K562 (cell line): Measurements from ENCODE around the gene MLIP. TPM values are rescaled to one million over a fixed set of nuclear protein-coding genes. Genes with fewer than 3 reads are reported as not detected.

Source experiments
- ATAC-seq: fragments of 200-7000 bp; cut with Tn5 transposase; 3 replicates; pipeline ENCODE4 v1.9.1; 2020; ENCODE audit warnings: moderate library complexity
- BruUV-seq: library from RNA; stranded (reverse); fragments of 400-500 nt; replicated peaks from 2 replicates; lab custom pipeline; 2021; lab: Mats Ljungman, UMichigan
- CTCF ChIA-PET: fragments of 300-600 bp; formaldehyde crosslinking; extraction: SDS; loops from one replicate; lab custom pipeline; 2021; ENCODE audit warnings: low intra/inter-chr PET ratio; lab: Yijun Ruan, JAX
- POLR2A ChIA-PET: fragments of 300-600, 350-650 bp; sonication (Branson Sonifier 250); formaldehyde crosslinking; extraction: SDS; loops from one replicate; lab custom pipeline; 2021; ENCODE audit warnings: antibody characterized with exemption, inconsistent platforms; lab: Yijun Ruan, JAX
- DNase-seq, 4 experiments: peaks; one replicate each; pipeline versions ENCODE4 v3.0.0 to v3.0.0-alpha.2; 2011 to 2018; ENCODE audit warnings: low spot score in 3 of 4, mixed read lengths in 3 of 4; ENCODE audit errors: extremely low read depth in 1 of 4
- FAIRE-seq: peaks from 2 replicates; lab custom pipeline; 2011; peaks lifted over from hg19 to GRCh38; lab: Jason Lieb, UNC
- H2AFZ ChIP-seq: 2 replicates; pipeline ENCODE4 v1.6.0; 2011; ENCODE audit warnings: low read depth, low read length, control low read depth, inconsistent platforms
- H3K27ac ChIP-seq: fragments of 200-600 bp; 3 replicates; pipeline ENCODE4 v1.8.0; 2011; ENCODE audit warnings: low read depth, mild to moderate bottlenecking, control low read depth, inconsistent platforms, low read length, moderate library complexity, mixed read lengths; ENCODE audit errors: extremely low read depth
- H3K27me3 ChIP-seq, 2 experiments: fragments of 300-600 bp in 1 of 2; 2 replicates in 1 of 2; 3 replicates in 1 of 2; pipeline versions ENCODE4 v1.6.0 to v1.8.0; 2011; ENCODE audit warnings: inconsistent platforms in 2 of 2, low read length in 2 of 2, mild to moderate bottlenecking in 1 of 2, mixed read lengths in 1 of 2, moderate library complexity in 1 of 2; ENCODE audit not compliant: control insufficient read depth in 2 of 2, insufficient read depth in 2 of 2
- H3K36me3 ChIP-seq: fragments of 300-600 bp; 3 replicates; pipeline ENCODE4 v1.8.0; 2011; ENCODE audit warnings: mild to moderate bottlenecking, low read length, inconsistent platforms; ENCODE audit not compliant: control insufficient read depth, insufficient read depth
- H3K4me1 ChIP-seq, 2 experiments: fragments of 200-600 bp in 1 of 2; replicated peaks in 1 of 2; 2 replicates in 1 of 2; 3 replicates in 1 of 2; pipeline versions ENCODE4 v1.5.1 to v1.8.0; 2011; ENCODE audit warnings: inconsistent platforms in 2 of 2, low read length in 2 of 2, mild to moderate bottlenecking in 1 of 2, mixed read lengths in 1 of 2, moderate library complexity in 1 of 2; ENCODE audit not compliant: control insufficient read depth in 2 of 2, insufficient read depth in 2 of 2
- H3K4me2 ChIP-seq: 2 replicates; pipeline ENCODE4 v1.6.1; 2011; ENCODE audit warnings: low read length, control low read depth, inconsistent platforms, mixed read lengths; ENCODE audit not compliant: insufficient read depth
- H3K4me3 ChIP-seq: fragments of 200-600 bp; sonication (generic), shearing (Covaris generic); 2 replicates; pipeline ENCODE4 v1.5.1; 2016; ENCODE audit warnings: control low read depth, inconsistent platforms
- H3K79me2 ChIP-seq: fragments of 200-600 bp; 3 replicates; pipeline ENCODE4 v1.8.0; 2011; ENCODE audit warnings: low read length, inconsistent platforms; ENCODE audit not compliant: control insufficient read depth, insufficient read depth
- H3K9ac ChIP-seq, 2 experiments: 2 replicates each; pipeline versions ENCODE4 v1.6.0 to v1.6.1; 2011; ENCODE audit warnings: low read depth in 2 of 2, low read length in 2 of 2, control low read depth in 1 of 2, inconsistent platforms in 1 of 2, mild to moderate bottlenecking in 1 of 2, mixed read lengths in 1 of 2; ENCODE audit not compliant: insufficient read depth in 1 of 2
- H3K9me1 ChIP-seq: one replicate; pipeline ENCODE4 v1.6.0; 2011; ENCODE audit warnings: inconsistent platforms, mild to moderate bottlenecking, low read length, moderate library complexity; ENCODE audit not compliant: control insufficient read depth, insufficient read depth
- H3K9me3 ChIP-seq: replicated peaks from 2 replicates; pipeline ENCODE4 v1.5.1; 2011; ENCODE audit warnings: low read depth, low read length, inconsistent platforms; ENCODE audit not compliant: control insufficient read depth, insufficient read depth
- H4K20me1 ChIP-seq: replicated peaks from 2 replicates; pipeline ENCODE4 v1.6.1; 2011; ENCODE audit warnings: low read length, inconsistent platforms, mixed read lengths; ENCODE audit not compliant: control insufficient read depth, insufficient read depth
- CCAR2 ChIP-seq: fragments of 200-400 bp; formaldehyde crosslinking; IDR thresholded peaks from 2 replicates; pipeline ENCODE4 v1.6.1; 2017; ENCODE audit warnings: mild to moderate bottlenecking, low read depth, low read length
- HMG20B ChIP-seq: fragments of 250-450 bp; sonication (Bioruptor Pico); IDR thresholded peaks from 2 replicates; pipeline ENCODE4 v1.5.0; 2021; ENCODE audit warnings: mild to moderate bottlenecking
- RNF2 ChIP-seq: sonication (generic); IDR thresholded peaks from 2 replicates; pipeline ENCODE4 v1.6.1; 2016
- SMARCA4 ChIP-seq: fragments of 450-650 bp; IDR thresholded peaks from 2 replicates; pipeline ENCODE4 v1.6.1; 2016
- SRSF1 ChIP-seq: fragments of 200-400 bp; formaldehyde crosslinking; IDR thresholded peaks from 2 replicates; pipeline ENCODE4 v1.6.1; 2017; ENCODE audit warnings: mild to moderate bottlenecking, low read depth, low read length, moderate library complexity
- ZNF780A ChIP-seq: fragments of 250-450 bp; sonication (Bioruptor Pico); IDR thresholded peaks from 2 replicates; pipeline ENCODE4 v1.5.0; 2021; ENCODE audit warnings: mild to moderate bottlenecking
- WGBS: fragments of 100-300 bp; shearing (Covaris generic); methylation state at CpG from one replicate; pipeline ENCODE4 v1.1.6; 2016; ENCODE audit warnings: low coverage, mixed read lengths; ENCODE audit not compliant: insufficient coverage; ENCODE audit errors: missing lambda C conversion rate; 5-methylcytosine and 5-hydroxymethylcytosine counted together
- in situ Hi-C: fragments of 300-500 bp; cut with MboI; formaldehyde crosslinking; loops from 4 replicates; pipeline ENCODE4 v1.15.0; 2018; ENCODE audit warnings: inconsistent platforms, mixed read lengths
- intact Hi-C: fragments of 100-400 bp; cut with micrococcal nuclease; formaldehyde crosslinking; loops from 2 replicates; pipeline ENCODE4 v1.14.2; 2022
- polyA plus RNA-seq, 8 experiments: library from polyadenylated mRNA; depleted of rRNA in 4 of 8; stranded (reverse) in 5 of 8; unstranded in 3 of 8; fragments of >200 nt; fragmentation: Nextera tagmentation in 2 of 8; fragmentation: Illumina TruSeq in 1 of 8; extraction: Ambion mirVana in 2 of 8; extraction: Trizol in 1 of 8; gene quantifications; 2 replicates each; pipeline versions ENCODE4 v1.2.1 to v1.2.3, GENCODE V29; 2011 to 2014; ENCODE audit warnings: inconsistent platforms in 1 of 8, missing spikeins in 1 of 8
- total RNA-seq, 7 experiments: library from RNA; depleted of rRNA in 6 of 7; stranded (reverse); fragments of >200 nt in 6 of 7; fragmentation: Illumina TruSeq in 2 of 7; extraction: Trizol in 2 of 7; gene quantifications; 2 replicates each; pipeline versions ENCODE4 v1.2.1 to v1.2.3, GENCODE V29; 2011 to 2021; ENCODE audit warnings: low replicate concordance in 1 of 7
- TF ChIP-seq, protein P1 (sequence below): fragments of 150-350 bp; IDR thresholded peaks from 2 replicates; pipeline ENCODE4 v1.6.1; 2014; ENCODE audit warnings: low read depth, mild to moderate bottlenecking, low read length, borderline replicate concordance

MLIP gene
- total and polyA plus RNA-seq, 9 of the 15 experiments (the other 6 are each of a cell fraction or from before 2014, with no cell fraction given), result not detected

DNA sequence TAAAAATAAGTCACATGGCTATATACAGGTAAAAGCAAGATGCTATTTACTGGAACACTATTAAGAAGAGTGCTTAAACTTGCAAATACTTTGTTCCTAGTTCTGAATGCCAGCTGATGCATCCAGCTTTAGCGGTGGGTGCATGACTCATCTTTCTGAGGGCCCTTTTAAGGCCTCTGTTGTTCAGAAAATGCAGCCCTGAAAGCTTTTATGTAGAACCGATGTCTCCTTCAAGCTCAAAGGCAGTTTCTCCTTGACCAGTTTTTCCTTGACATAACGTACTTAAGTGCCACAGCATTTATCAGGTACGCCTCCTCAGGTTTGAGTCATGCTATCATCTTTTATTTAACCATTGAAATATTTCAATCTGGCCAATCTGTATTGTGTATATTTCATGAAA lies 82.8 kb downstream of the MLIP start:
- no peak for ATAC-seq
- ChIA-PET POLR2A (no interaction called here), CTCF (no interaction called here)
- H3K9me1 ChIP-seq, result no peaks in the 10 kb centered on the region
- no TSS peak for BruUV-seq
- H3K9me3 ChIP-seq, result no peaks in the 10 kb centered on the region
- no peaks in the 10 kb centered on the region for H3K79me2 ChIP-seq
- DNase-seq, result no peak
- H2AFZ ChIP-seq, result no peak overlapping the region
- no peaks in the 10 kb centered on the region for H4K20me1 ChIP-seq
- H3K9ac ChIP-seq, result no peak overlapping the region
- no peaks in the 10 kb centered on the region for H3K4me1 ChIP-seq
- no peak for TF ChIP-seq ZNF780A (CRISPR knock-in tag)
- no peak for TF ChIP-seq HMG20B
- TF ChIP-seq, protein P1, sequence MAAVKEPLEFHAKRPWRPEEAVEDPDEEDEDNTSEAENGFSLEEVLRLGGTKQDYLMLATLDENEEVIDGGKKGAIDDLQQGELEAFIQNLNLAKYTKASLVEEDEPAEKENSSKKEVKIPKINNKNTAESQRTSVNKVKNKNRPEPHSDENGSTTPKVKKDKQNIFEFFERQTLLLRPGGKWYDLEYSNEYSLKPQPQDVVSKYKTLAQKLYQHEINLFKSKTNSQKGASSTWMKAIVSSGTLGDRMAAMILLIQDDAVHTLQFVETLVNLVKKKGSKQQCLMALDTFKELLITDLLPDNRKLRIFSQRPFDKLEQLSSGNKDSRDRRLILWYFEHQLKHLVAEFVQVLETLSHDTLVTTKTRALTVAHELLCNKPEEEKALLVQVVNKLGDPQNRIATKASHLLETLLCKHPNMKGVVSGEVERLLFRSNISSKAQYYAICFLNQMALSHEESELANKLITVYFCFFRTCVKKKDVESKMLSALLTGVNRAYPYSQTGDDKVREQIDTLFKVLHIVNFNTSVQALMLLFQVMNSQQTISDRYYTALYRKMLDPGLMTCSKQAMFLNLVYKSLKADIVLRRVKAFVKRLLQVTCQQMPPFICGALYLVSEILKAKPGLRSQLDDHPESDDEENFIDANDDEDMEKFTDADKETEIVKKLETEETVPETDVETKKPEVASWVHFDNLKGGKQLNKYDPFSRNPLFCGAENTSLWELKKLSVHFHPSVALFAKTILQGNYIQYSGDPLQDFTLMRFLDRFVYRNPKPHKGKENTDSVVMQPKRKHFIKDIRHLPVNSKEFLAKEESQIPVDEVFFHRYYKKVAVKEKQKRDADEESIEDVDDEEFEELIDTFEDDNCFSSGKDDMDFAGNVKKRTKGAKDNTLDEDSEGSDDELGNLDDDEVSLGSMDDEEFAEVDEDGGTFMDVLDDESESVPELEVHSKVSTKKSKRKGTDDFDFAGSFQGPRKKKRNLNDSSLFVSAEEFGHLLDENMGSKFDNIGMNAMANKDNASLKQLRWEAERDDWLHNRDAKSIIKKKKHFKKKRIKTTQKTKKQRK, result no peak
- no peak for TF ChIP-seq RNF2
- TF ChIP-seq CCAR2, result no peak
- TF ChIP-seq SRSF1, result no peak
- no peak for TF ChIP-seq SMARCA4
- no peak for FAIRE-seq
- no peak overlapping the region for H3K27ac ChIP-seq
- no peak overlapping the region for H3K4me3 ChIP-seq
- H3K27me3 ChIP-seq, result no peaks in the 10 kb centered on the region
- H3K36me3 ChIP-seq, result no peaks in the 10 kb centered on the region
- in situ Hi-C loops, result no loop called here
- 1% methylated on average over 4 of the region's 4 CpGs for WGBS
- intact Hi-C loops, result no loop called here
- no peak overlapping the region for H3K4me2 ChIP-seq
